HepG2 (cell line): ENCODE results near the gene GPATCH8. TPM values are rescaled to one million over a fixed set of nuclear protein-coding genes. Genes with fewer than 3 reads are reported as not detected.
A peak's percentile ranks its signal among the peaks of the same experiment; 100 is the strongest.

Experiments
- ARID4A ChIP-seq: sonication (generic); formaldehyde crosslinking; IDR thresholded peaks from 2 replicates; pipeline ENCODE4 v1.5.0; 2020; ENCODE audit warnings: mild to moderate bottlenecking, missing genetic modification reagents, borderline replicate concordance
- HDAC6 ChIP-seq: fragments of 200-600 bp; sonication (generic); IDR thresholded peaks from 2 replicates; pipeline ENCODE4 v1.7.0; 2017; ENCODE audit warnings: mild to moderate bottlenecking, antibody characterized with exemption, low read length, low read depth
- HMGA1 ChIP-seq: sonication (generic); formaldehyde crosslinking; conservative IDR thresholded peaks from 2 replicates; pipeline ENCODE4 v1.4.0; 2020; ENCODE audit warnings: missing genetic modification reagents
- HNRNPL ChIP-seq: fragments of 200-400 bp; formaldehyde crosslinking; IDR thresholded peaks from 2 replicates; pipeline ENCODE4 v1.6.1; 2017; ENCODE audit warnings: mild to moderate bottlenecking, low read depth, low read length
- HNRNPLL ChIP-seq: fragments of 200-400 bp; formaldehyde crosslinking; IDR thresholded peaks from 2 replicates; pipeline ENCODE4 v1.6.1; 2017; ENCODE audit warnings: mild to moderate bottlenecking, low read depth, low read length; ENCODE audit not compliant: poor library complexity, severe bottlenecking
- IKZF1 ChIP-seq: fragments of 450-650 bp; IDR thresholded peaks from 2 replicates; pipeline ENCODE4 v1.7.1; 2016
- JARID2 ChIP-seq: sonication (generic); formaldehyde crosslinking; IDR thresholded peaks from 2 replicates; pipeline ENCODE4 v1.8.1; 2023; ENCODE audit warnings: missing genetic modification reagents, inconsistent platforms; ENCODE audit not compliant: insufficient replicate concordance
- KDM6A ChIP-seq: IDR thresholded peaks from 2 replicates; pipeline ENCODE4 v1.6.1; 2016; ENCODE audit warnings: low read depth
- MAFF ChIP-seq: IDR thresholded peaks from 2 replicates; pipeline ENCODE4 v1.6.1; 2011; ENCODE audit warnings: low read depth, low read length, improper control_type of control experiment
- MAX ChIP-seq: IDR thresholded peaks from 2 replicates; pipeline ENCODE4 v1.6.1; 2012; ENCODE audit warnings: inconsistent platforms
- NFIC ChIP-seq: IDR thresholded peaks from 2 replicates; pipeline ENCODE4 v1.6.1; 2012; ENCODE audit warnings: mild to moderate bottlenecking, low read length, inconsistent platforms
- PCBP2 ChIP-seq: fragments of 200-400 bp; formaldehyde crosslinking; optimal IDR thresholded peaks from 2 replicates; pipeline ENCODE3; 2018; ENCODE audit warnings: low read length, low read depth; ENCODE audit not compliant: poor library complexity, severe bottlenecking
- POGZ ChIP-seq: sonication (generic); formaldehyde crosslinking; IDR thresholded peaks from 2 replicates; pipeline ENCODE4 v1.4.0; 2020; ENCODE audit warnings: mild to moderate bottlenecking, missing genetic modification reagents
- SP140L ChIP-seq: sonication (generic); formaldehyde crosslinking; IDR thresholded peaks from 2 replicates; pipeline ENCODE4 v1.4.0; 2020; ENCODE audit warnings: missing genetic modification reagents, borderline replicate concordance
- STAG1 ChIP-seq: sonication (generic); formaldehyde crosslinking; IDR thresholded peaks from 2 replicates; pipeline ENCODE4 v1.4.0; 2020; ENCODE audit warnings: missing genetic modification reagents
- STAT5B ChIP-seq: sonication (generic); formaldehyde crosslinking; IDR thresholded peaks from 2 replicates; pipeline ENCODE4 v1.4.0; 2020; ENCODE audit warnings: missing genetic modification reagents
- ZBTB1 ChIP-seq: sonication (generic); formaldehyde crosslinking; IDR thresholded peaks from 2 replicates; pipeline ENCODE4 v1.4.0; 2020; ENCODE audit warnings: missing genetic modification reagents, borderline replicate concordance
- ZFP90 ChIP-seq: sonication (generic); formaldehyde crosslinking; IDR thresholded peaks from 2 replicates; pipeline ENCODE4 v1.8.0; 2022; ENCODE audit warnings: missing genetic modification reagents, mild to moderate bottlenecking, inconsistent platforms, borderline replicate concordance
- ZFX ChIP-seq: sonication (generic); formaldehyde crosslinking; IDR thresholded peaks from 2 replicates; pipeline ENCODE4 v1.4.0; 2020; ENCODE audit warnings: mild to moderate bottlenecking, low read depth, missing genetic modification reagents, moderate library complexity
- ZFYVE20 ChIP-seq: sonication (generic); formaldehyde crosslinking; IDR thresholded peaks from 2 replicates; pipeline ENCODE4 v1.8.0; 2023; ENCODE audit warnings: low read depth, mild to moderate bottlenecking, moderate library complexity, missing genetic modification reagents, borderline replicate concordance
- ZNF275 ChIP-seq: sonication (generic); formaldehyde crosslinking; IDR thresholded peaks from 2 replicates; pipeline ENCODE4 v1.8.0; 2022; ENCODE audit warnings: missing genetic modification reagents, mild to moderate bottlenecking, inconsistent platforms, borderline replicate concordance
- ZNF333 ChIP-seq: sonication (generic); formaldehyde crosslinking; IDR thresholded peaks from 2 replicates; pipeline ENCODE4 v1.4.0; 2020; ENCODE audit warnings: mild to moderate bottlenecking, missing genetic modification reagents, borderline replicate concordance
- ZNF761 ChIP-seq: sonication (generic); formaldehyde crosslinking; conservative IDR thresholded peaks from 2 replicates; pipeline ENCODE4 v1.4.0; 2020; ENCODE audit warnings: mild to moderate bottlenecking, missing genetic modification reagents
- ZNF839 ChIP-seq: sonication (generic); formaldehyde crosslinking; IDR thresholded peaks from 2 replicates; pipeline ENCODE4 v1.4.0; 2020; ENCODE audit warnings: missing genetic modification reagents, mild to moderate bottlenecking, borderline replicate concordance
- polyA plus RNA-seq, 8 experiments: library from polyadenylated mRNA; depleted of rRNA in 3 of 8; stranded (reverse) in 7 of 8; unstranded in 1 of 8; fragments of >200 nt; fragmentation: Illumina TruSeq in 4 of 8; extraction: Trizol in 4 of 8; gene quantifications; 2 replicates each; pipeline versions ENCODE4 v1.2.1 to v1.2.3, GENCODE V29; 2011 to 2016; ENCODE audit warnings: low read depth in 4 of 8, missing spikeins in 1 of 8, mixed read lengths in 1 of 8; ENCODE audit not compliant: insufficient read depth in 1 of 8
- total RNA-seq, 5 experiments: library from RNA; depleted of rRNA; stranded (reverse); fragments of >200 nt; fragmentation: Illumina TruSeq; extraction: Trizol; gene quantifications; 2 replicates each; pipeline ENCODE4 v1.2.3, GENCODE V29; 2016; ENCODE audit warnings: low read depth in 1 of 5

GPATCH8 gene
- total and polyA plus RNA-seq, 2 of the 13 experiments (the other 11 are each of a cell fraction or from before 2014, with no cell fraction given), result 20.7 to 21.5 TPM

GRCh38 chr17:44533533-44534246, 30.5 kb upstream of the GPATCH8 start (continued):
- TF ChIP-seq STAT5B (CRISPR knock-in tag) (no peak), HNRNPLL (peak; percentile 30), ZNF333 (CRISPR knock-in tag) (no peak), ZNF275 (CRISPR knock-in tag) (0 out of 2 replicates have a peak, but pooled peaks have one; percentile 51), ZNF839 (CRISPR knock-in tag) (no peak), MAX (peak; percentile 74), ZBTB1 (CRISPR knock-in tag) (no peak), KDM6A (CRISPR knock-in tag) (no peak), STAG1 (peak; percentile 99), PCBP2 (no peak), HNRNPL (no peak), ARID4A (CRISPR knock-in tag) (peak; percentile 36; the same call in 1 of the 2 replicates), ZFX (CRISPR knock-in tag) (peak; percentile 98), NFIC (no peak), MAFF (no peak), HDAC6 (no peak), SP140L (CRISPR knock-in tag) (no peak), POGZ (0 out of 2 replicates have a peak, but pooled peaks have one; percentile 29), ZNF761 (no peak), IKZF1 (no peak), JARID2 (CRISPR knock-in tag) (peak; percentile 59), ZFYVE20 (CRISPR knock-in tag) (no peak), HMGA1 (CRISPR knock-in tag) (no peak), ZFP90 (CRISPR knock-in tag) (0 out of 2 replicates have a peak, but pooled peaks have one; percentile 27)
